TTC549 (cell line): Measurements from ENCODE around the gene PLXNA4.

ENCODE experiments used
- FAIRE-seq: peaks from 2 replicates; lab custom pipeline; 2012; peaks lifted over from hg19 to GRCh38; lab: Jason Lieb, UNC

The PLXNA4 gene

GRCh38 chr7:132135746-132136385 is 440.4 kb downstream of the PLXNA4 start:
- no peak for FAIRE-seq

- FAIRE-seq = no peak
These were observed 441.3 kb downstream of the PLXNA4 start for GRCh38 chr7:132134814-132135445.

GRCh38 chr7:132133501-132133900 is 442.8 kb downstream of the PLXNA4 start:
- FAIRE-seq = no peak

GRCh38 chr7:132131196-132131595 is 445.1 kb downstream of the PLXNA4 start:
- FAIRE-seq = no peak

- FAIRE-seq = no peak
These were observed 445.8 kb downstream of the PLXNA4 start for GRCh38 chr7:132130497-132130896.

GRCh38 chr7:132125872-132126595 is 450.2 kb downstream of the PLXNA4 start:
- no peak for FAIRE-seq

- FAIRE-seq = no peak
These were observed 451.2 kb downstream of the PLXNA4 start for GRCh38 chr7:132125096-132125495.

GRCh38 chr7:132124575-132124974 is 451.7 kb downstream of the PLXNA4 start:
- FAIRE-seq = no peak

- FAIRE-seq = no peak
These were observed 452.5 kb downstream of the PLXNA4 start for GRCh38 chr7:132123773-132124172.

- FAIRE-seq = no peak
These were observed 453.4 kb downstream of the PLXNA4 start for GRCh38 chr7:132122901-132123300.

- FAIRE-seq = no peak
These were observed 454.3 kb downstream of the PLXNA4 start for GRCh38 chr7:132121987-132122386.

- no peak for FAIRE-seq
These were observed 457.6 kb downstream of the PLXNA4 start for GRCh38 chr7:132118641-132119040.

GRCh38 chr7:132117636-132118035 is 458.6 kb downstream of the PLXNA4 start:
- no peak for FAIRE-seq

- no peak for FAIRE-seq
These were observed 459.1 kb downstream of the PLXNA4 start for GRCh38 chr7:132117181-132117580.

- FAIRE-seq = no peak
These were observed 459.9 kb downstream of the PLXNA4 start for GRCh38 chr7:132116369-132116768.

- no peak for FAIRE-seq
These were observed 460.5 kb downstream of the PLXNA4 start for GRCh38 chr7:132115758-132116157.

- FAIRE-seq = no peak
These were observed 461.2 kb downstream of the PLXNA4 start for GRCh38 chr7:132115028-132115427.

GRCh38 chr7:132114411-132114810 is 461.9 kb downstream of the PLXNA4 start:
- FAIRE-seq = no peak

GRCh38 chr7:132113536-132114371 is 462.5 kb downstream of the PLXNA4 start:
- no peak for FAIRE-seq

GRCh38 chr7:132112657-132113056 is 463.6 kb downstream of the PLXNA4 start:
- no peak for FAIRE-seq

- FAIRE-seq = no peak
These were observed 464.2 kb downstream of the PLXNA4 start for GRCh38 chr7:132112106-132112505.

GRCh38 chr7:132110692-132111091 is 465.6 kb downstream of the PLXNA4 start:
- FAIRE-seq = no peak

- no peak for FAIRE-seq
These were observed 466.5 kb downstream of the PLXNA4 start for GRCh38 chr7:132109769-132110168.
